RCC 7860 (cell line): ENCODE measurements around the gene SMCO3.

Source experiments
- DNase-seq: peaks from one replicate; pipeline ENCODE4 v3.0.0-alpha.2; 2015; ENCODE audit warnings: low spot score
- FAIRE-seq: peaks from 2 replicates; lab custom pipeline; 2012; peaks lifted over from hg19 to GRCh38; lab: Jason Lieb, UNC

The SMCO3 gene

DNA sequence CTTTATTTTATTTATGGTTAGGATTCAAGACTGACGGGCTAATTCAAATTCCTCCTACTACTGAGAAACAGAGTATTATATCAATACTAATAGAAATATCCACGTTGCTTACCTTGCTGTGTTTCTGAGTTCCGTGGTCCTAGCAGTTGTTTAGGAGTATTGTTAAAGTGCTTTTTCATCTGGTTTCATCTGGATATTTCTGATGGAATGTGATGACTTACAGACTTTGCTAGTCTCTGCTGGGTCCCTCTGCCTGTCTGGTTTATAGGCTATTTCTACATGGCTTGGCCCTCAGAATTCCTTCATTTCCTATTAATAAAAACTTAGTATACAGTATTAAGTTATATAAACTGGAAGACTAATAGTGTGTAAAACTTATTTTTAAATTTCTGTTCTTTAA lies at the start of gene SMCO3:
Gene SMCO3 (minus strand): TSS at position 169 of the 400 bp plus-strand sequence. CDS start 7,502 bp downstream, outside the sequence.
- DNase-seq, result no peak
- FAIRE-seq, result no peak

DNA sequence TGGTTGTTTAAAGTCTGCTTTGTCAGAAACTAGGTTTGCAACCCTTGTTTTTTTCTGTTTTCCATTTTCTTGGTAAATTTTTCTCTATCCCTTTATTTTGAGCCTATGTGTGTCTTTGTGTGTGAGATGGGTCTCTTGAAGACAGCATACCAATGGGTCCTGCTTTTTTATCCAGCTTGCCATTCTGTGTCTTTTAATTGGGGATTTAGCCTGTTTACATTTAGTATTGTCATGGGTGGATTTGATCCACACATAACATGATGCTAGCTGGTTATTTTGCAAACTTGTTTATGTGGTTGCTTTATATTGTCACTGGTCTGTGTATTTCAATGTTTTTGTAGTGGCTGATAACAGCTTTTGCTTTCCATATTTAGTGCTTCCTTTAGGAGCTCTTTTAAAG lies 46.5 kb upstream of the SMCO3 start:
- FAIRE-seq, result no peak
- no peak for DNase-seq

GRCh38 chr12:14858513-14858912 lies 44.5 kb upstream of the SMCO3 start:
- DNase-seq (no peak), FAIRE-seq (no peak)

DNA sequence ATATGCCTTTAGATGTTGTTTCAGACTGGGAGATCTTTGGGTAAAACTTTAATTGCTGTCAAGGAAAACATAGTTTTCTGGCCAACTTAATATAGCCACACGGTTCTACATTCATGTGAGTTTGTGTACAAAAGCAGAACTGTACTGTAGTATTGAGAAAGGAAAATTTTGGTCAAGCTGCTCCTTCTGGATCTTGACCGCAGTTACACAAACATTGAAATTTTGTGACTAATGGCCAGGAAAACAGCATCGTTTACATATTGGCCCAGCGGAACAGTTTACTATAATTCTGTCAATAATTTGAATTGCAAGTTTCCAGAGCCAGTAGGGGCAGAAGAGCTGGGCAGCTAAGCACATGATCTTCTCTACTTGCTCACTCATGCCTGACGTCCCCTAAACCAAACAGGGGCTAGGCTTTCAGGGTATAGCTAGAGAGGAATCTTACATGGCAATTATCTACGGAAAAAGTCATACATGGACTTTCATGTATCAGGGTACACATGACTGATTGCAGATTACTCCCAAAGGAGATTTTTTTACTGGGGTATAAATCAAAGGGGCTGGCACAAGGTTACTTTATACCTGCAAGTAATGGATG lies 40.7 kb upstream of the SMCO3 start:
- FAIRE-seq (no peak), DNase-seq (no peak)

GRCh38 chr12:14853961-14854360 lies 40.0 kb upstream of the SMCO3 start:
- DNase-seq (no peak), FAIRE-seq (no peak)

GRCh38 chr12:14852880-14853279 lies 38.9 kb upstream of the SMCO3 start:
- DNase-seq (no peak), FAIRE-seq (no peak)

GRCh38 chr12:14850929-14851663 lies 37.1 kb upstream of the SMCO3 start:
- FAIRE-seq, result no peak

GRCh38 chr12:14849661-14850060 lies 35.7 kb upstream of the SMCO3 start:
- FAIRE-seq, result no peak
- no peak for DNase-seq

More at GRCh38 chr12:14850929-14851663, 37.1 kb upstream of the SMCO3 start:
- no peak for DNase-seq

- FAIRE-seq, result no peak
- DNase-seq, result no peak
Measured at GRCh38 chr12:14846876-14847580, 33.0 kb upstream of the SMCO3 start.

- DNase-seq, result no peak
- no peak for FAIRE-seq
Measured at GRCh38 chr12:14846042-14846587, 32.1 kb upstream of the SMCO3 start.

GRCh38 chr12:14845350-14845750 lies 31.4 kb upstream of the SMCO3 start:
- FAIRE-seq (peak; percentile 33), DNase-seq (peak; percentile 44)

GRCh38 chr12:14844401-14844800 lies 30.4 kb upstream of the SMCO3 start:
- DNase-seq, result no peak
- no peak for FAIRE-seq

GRCh38 chr12:14843425-14843887 lies 29.5 kb upstream of the SMCO3 start, which contains the start of gene ART4:
Gene ART4, minus strand, starts transcription at chr12:14843526. Its CDS starts 413 bp downstream, at chr12:14843113.
- DNase-seq, result no peak
- FAIRE-seq, result no peak

DNA sequence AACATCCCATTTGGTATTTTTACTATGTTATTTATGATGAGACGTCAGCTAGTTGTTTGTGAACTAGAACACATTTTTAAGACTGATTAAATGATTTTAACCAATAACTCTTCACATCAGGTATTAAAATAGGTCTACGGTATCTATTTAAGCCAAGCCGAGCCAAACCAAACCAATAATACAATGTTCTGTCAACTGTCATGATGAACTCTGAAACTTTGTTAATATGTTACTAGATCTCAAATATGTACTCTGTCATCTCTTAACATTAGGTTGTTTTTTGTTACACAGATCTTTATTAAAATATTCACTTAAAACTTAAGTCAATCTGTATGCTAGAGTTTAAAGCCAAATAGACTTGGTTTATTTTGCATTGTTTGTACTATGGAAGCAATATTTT lies 28.3 kb upstream of the SMCO3 start:
- FAIRE-seq (no peak), DNase-seq (no peak)

GRCh38 chr12:14841761-14842160 lies 27.8 kb upstream of the SMCO3 start:
- FAIRE-seq, result peak; percentile 78
- peak; percentile 75 for DNase-seq

- DNase-seq, result no peak
- no peak for FAIRE-seq
Measured at GRCh38 chr12:14840616-14841015, 26.6 kb upstream of the SMCO3 start.

GRCh38 chr12:14839262-14839661 lies 25.3 kb upstream of the SMCO3 start:
- no peak for DNase-seq
- no peak for FAIRE-seq

DNA sequence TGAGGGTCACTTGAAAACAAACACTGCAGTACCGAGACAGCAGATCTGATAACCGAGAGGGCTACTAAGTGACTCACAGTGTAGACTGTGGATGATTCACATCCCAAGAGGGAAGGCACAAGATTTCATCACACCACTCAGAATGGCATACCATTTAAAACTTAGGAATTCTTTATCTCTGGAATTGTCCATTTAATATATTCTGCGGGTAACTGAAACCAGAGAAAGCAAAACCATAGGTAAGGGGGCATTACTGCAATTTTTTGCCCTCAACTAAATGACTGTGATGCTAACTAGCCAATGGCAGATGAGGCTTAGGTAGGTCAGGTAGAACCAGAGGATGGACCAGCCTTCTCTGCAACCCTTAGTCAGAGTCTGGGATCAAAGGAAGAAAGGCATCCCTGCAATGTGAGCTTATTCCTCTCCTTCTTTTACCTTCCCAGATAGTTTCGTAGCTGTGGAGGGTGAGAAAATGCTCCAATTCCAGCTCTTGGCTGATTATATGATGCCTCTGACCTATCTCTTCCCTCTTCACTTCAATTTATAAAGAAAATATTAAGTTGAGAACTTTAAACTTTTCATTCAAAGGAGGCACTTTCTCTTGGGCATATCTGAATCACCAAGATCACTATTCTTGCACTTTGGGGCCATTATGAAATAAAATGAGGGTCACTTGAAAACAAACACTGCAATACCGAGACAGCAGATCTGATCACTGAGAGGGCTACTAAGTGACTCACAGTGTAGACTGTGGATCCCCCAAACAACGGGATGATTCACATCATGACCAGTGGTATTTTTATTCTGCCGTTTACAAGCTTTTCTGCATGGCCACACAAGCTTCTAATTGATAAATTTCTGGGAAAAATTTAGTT lies 22.6 kb upstream of the SMCO3 start:
- FAIRE-seq (peak; percentile 94), DNase-seq (peak; percentile 88)

DNA sequence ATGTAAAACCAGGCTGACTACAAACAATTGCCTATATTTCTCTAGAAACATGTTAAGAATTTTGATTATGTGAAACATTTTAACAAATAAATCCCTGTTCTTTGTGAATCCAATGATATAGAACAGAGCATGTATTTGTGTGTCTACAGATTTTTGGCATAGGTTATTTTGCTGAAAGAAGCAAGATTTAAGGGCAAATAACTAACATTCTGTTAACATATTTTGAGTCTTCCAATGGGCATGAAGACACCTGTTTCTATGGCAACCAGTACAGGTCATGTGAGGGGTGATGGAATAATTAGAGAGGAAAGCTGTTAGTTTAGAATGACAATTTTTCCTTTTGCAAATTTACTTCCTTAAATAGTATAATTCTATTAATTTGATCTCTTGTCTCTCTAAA lies 20.5 kb upstream of the SMCO3 start:
- no peak for DNase-seq
- FAIRE-seq, result no peak

DNA sequence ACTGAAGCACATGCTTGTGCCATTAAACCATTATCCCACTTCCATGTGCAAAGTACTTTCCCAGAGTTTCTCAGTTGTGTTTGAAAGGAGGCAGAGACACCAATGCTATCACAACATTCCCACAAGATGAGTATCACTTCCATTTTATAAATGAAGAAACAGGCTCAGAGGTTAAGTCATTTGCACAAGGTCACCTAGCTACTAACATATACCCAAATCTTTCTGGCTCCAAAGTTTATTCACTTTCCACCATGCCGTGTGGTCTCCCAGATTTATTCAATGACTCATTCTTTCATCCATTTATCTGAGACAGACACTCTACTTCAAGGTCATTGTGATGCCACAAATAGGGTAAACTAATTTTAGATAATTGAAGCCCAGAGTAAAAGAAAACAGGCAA lies 20.0 kb upstream of the SMCO3 start:
- peak; percentile 36 for DNase-seq
- peak; percentile 69 for FAIRE-seq
